Neural cell (in vitro differentiated cells): Measurements from ENCODE around the gene MAML3. TPM values are rescaled to one million over a fixed set of nuclear protein-coding genes. Genes with fewer than 3 reads are reported as not detected.

Experiments used
- H2AFZ ChIP-seq: fragments of 200-600, 300-800 bp; sonication (generic), shearing (Covaris generic); 2 replicates; pipeline ENCODE4 v1.6.0; 2014; ENCODE audit warnings: low read depth, mild to moderate bottlenecking, antibody characterized with exemption, low read length, moderate library complexity
- H3F3A ChIP-seq: fragments of 200-600 bp; shearing (Covaris generic); 2 replicates; pipeline ENCODE4 v1.6.1; 2016; ENCODE audit warnings: mild to moderate bottlenecking, moderate library complexity, mixed read lengths, antibody characterized with exemption, low read length; ENCODE audit not compliant: insufficient read depth, poor library complexity, severe bottlenecking
- H3K27ac ChIP-seq: fragments of 200-600, 300-800 bp; sonication (generic), shearing (Covaris generic); 2 replicates; pipeline ENCODE4 v1.5.1; 2014; ENCODE audit warnings: mild to moderate bottlenecking, low read length, moderate library complexity
- H3K27me3 ChIP-seq: fragments of 300-800, 200-600 bp; sonication (generic), shearing (Covaris generic); 2 replicates; pipeline ENCODE4 v1.6.0; 2014; ENCODE audit warnings: mild to moderate bottlenecking, low read depth, low read length, moderate library complexity; ENCODE audit not compliant: insufficient read depth
- H3K36me3 ChIP-seq: fragments of 300-800, 200-600 bp; sonication (generic), shearing (Covaris generic); 2 replicates; pipeline ENCODE4 v1.5.1; 2014; ENCODE audit warnings: mild to moderate bottlenecking, antibody characterized with exemption, low read length, moderate library complexity; ENCODE audit not compliant: insufficient read depth
- H3K4me2 ChIP-seq: fragments of 300-800, 200-600 bp; sonication (generic), shearing (Covaris generic); 2 replicates; pipeline ENCODE4 v1.6.0; 2014; ENCODE audit warnings: mild to moderate bottlenecking, low read length
- H3K4me3 ChIP-seq: fragments of 300-800, 200-600 bp; sonication (generic), shearing (Covaris generic); 2 replicates; pipeline ENCODE4 v1.5.1; 2014; ENCODE audit warnings: mild to moderate bottlenecking, low read length, moderate library complexity
- H3K79me2 ChIP-seq: fragments of 200-600 bp; shearing (Covaris generic); replicated peaks from 2 replicates; pipeline ENCODE4 v1.6.0; 2014; ENCODE audit warnings: mild to moderate bottlenecking, low read length, moderate library complexity; ENCODE audit not compliant: insufficient read depth
- H3K9ac ChIP-seq: fragments of 300-800, 200-600 bp; sonication (generic), shearing (Covaris generic); 2 replicates; pipeline ENCODE4 v1.6.1; 2016; ENCODE audit warnings: mild to moderate bottlenecking, low read length, mixed read lengths
- H3K9me2 ChIP-seq: fragments of 200-600 bp; shearing (Covaris generic); 2 replicates; pipeline ENCODE4 v1.6.1; 2016; ENCODE audit warnings: mild to moderate bottlenecking, low read length, mixed read lengths; ENCODE audit not compliant: insufficient read depth
- H3K9me3 ChIP-seq: fragments of 200-600, 300-800 bp; sonication (generic), shearing (Covaris generic); 2 replicates; pipeline ENCODE4 v1.6.1; 2016; ENCODE audit warnings: mild to moderate bottlenecking, mixed run types, low read length, moderate library complexity, mixed read lengths
- H4K20me1 ChIP-seq: fragments of 200-600 bp; shearing (Covaris generic); 2 replicates; pipeline ENCODE4 v1.6.1; 2016; ENCODE audit warnings: mild to moderate bottlenecking, mixed run types; ENCODE audit not compliant: insufficient read depth
- CTCF ChIP-seq: fragments of 450-650 bp; IDR thresholded peaks from 2 replicates; pipeline ENCODE4 v1.5.1; 2014; ENCODE audit warnings: antibody characterized with exemption, mild to moderate bottlenecking, moderate library complexity; ENCODE audit not compliant: poor library complexity, severe bottlenecking
- EP300 ChIP-seq: fragments of 450-650 bp; conservative IDR thresholded peaks from 2 replicates; pipeline ENCODE4 v1.6.1; 2014; ENCODE audit warnings: antibody characterized with exemption, mild to moderate bottlenecking, moderate library complexity; ENCODE audit not compliant: poor library complexity, severe bottlenecking
- EZH2 ChIP-seq: fragments of 200-600, 300-800 bp; shearing (Covaris generic), sonication (generic); IDR thresholded peaks from 2 replicates; pipeline ENCODE4 v1.6.1; 2014; ENCODE audit warnings: antibody characterized with exemption, low read length, borderline replicate concordance, mild to moderate bottlenecking; ENCODE audit not compliant: insufficient read depth, poor library complexity, severe bottlenecking
- MXI1 ChIP-seq: fragments of 450-650 bp; conservative IDR thresholded peaks from 2 replicates; pipeline ENCODE4 v1.6.1; 2014; ENCODE audit warnings: antibody characterized with exemption, mild to moderate bottlenecking; ENCODE audit not compliant: poor library complexity, severe bottlenecking
- RAD21 ChIP-seq: fragments of 450-650 bp; conservative IDR thresholded peaks from 2 replicates; pipeline ENCODE4 v1.6.1; 2014; ENCODE audit warnings: antibody characterized with exemption, mild to moderate bottlenecking, moderate library complexity
- REST ChIP-seq: IDR thresholded peaks from 2 replicates; pipeline ENCODE4 v1.6.1; 2012; ENCODE audit warnings: borderline replicate concordance
- SMC3 ChIP-seq: fragments of 450-650 bp; conservative IDR thresholded peaks from 2 replicates; pipeline ENCODE4 v1.6.1; 2014; ENCODE audit warnings: antibody characterized with exemption, mild to moderate bottlenecking, moderate library complexity; ENCODE audit not compliant: poor library complexity
- TAF1 ChIP-seq: IDR thresholded peaks from 2 replicates; pipeline ENCODE4 v1.6.1; 2012; ENCODE audit warnings: low read depth
- polyA plus RNA-seq: library from polyadenylated mRNA; depleted of rRNA; stranded (reverse); fragments of >200 nt; gene quantifications from 2 replicates; pipeline ENCODE4 v1.2.3, GENCODE V29; 2014

The MAML3 gene
- polyA plus RNA-seq, 1 donor from 2014 or later, result 10.2 TPM

- no peak for TF ChIP-seq REST
- TF ChIP-seq CTCF, result no peak
- no peak for TF ChIP-seq MXI1
- Histone ChIP-seq H3K9me2 (no peaks in the 10 kb centered on the region), H3K4me2 (no peak overlapping the region)
Observed at GRCh38 chr4:139720806-139721205, 433.2 kb downstream of the MAML3 start.

GRCh38 chr4:139719381-139720101 lies 434.4 kb downstream of the MAML3 start:
- no peaks in the 10 kb centered on the region for H3K79me2 ChIP-seq
- H3K9me2 ChIP-seq, result no peaks in the 10 kb centered on the region
- H3K9ac ChIP-seq, result no peak overlapping the region
- no peak overlapping the region for H3K4me2 ChIP-seq
- H3K9me3 ChIP-seq, result no peaks in the 10 kb centered on the region
- no peaks in the 10 kb centered on the region for H3F3A ChIP-seq
- H3K36me3 ChIP-seq, result peaks cover 9% of the 10 kb centered on the region
- no peak overlapping the region for H3K4me3 ChIP-seq
- H2AFZ ChIP-seq, result no peak overlapping the region
- no peaks in the 10 kb centered on the region for H3K27me3 ChIP-seq
- TF ChIP-seq SMC3 (no peak), TAF1 (no peak), CTCF (no peak), EZH2 (no peak), RAD21 (no peak), EP300 (no peak)
- H3K27ac ChIP-seq, result no peak overlapping the region
- H4K20me1 ChIP-seq, result no peaks in the 10 kb centered on the region

More at GRCh38 chr4:139720806-139721205, 433.2 kb downstream of the MAML3 start:
- no peaks in the 10 kb centered on the region for H3K79me2 ChIP-seq
- no peaks in the 10 kb centered on the region for H3K27me3 ChIP-seq
- H3K27ac ChIP-seq, result no peak overlapping the region
- no peaks in the 10 kb centered on the region for H3F3A ChIP-seq
- no peak overlapping the region for H3K9ac ChIP-seq
- H3K36me3 ChIP-seq, result peaks cover 9% of the 10 kb centered on the region
- H4K20me1 ChIP-seq, result no peaks in the 10 kb centered on the region
- no peak overlapping the region for H2AFZ ChIP-seq
- no peak overlapping the region for H3K4me3 ChIP-seq
- H3K9me3 ChIP-seq, result no peaks in the 10 kb centered on the region
